ENCODE measurements around the gene SGPP2. TPM values are rescaled to one million over a fixed set of nuclear protein-coding genes. Genes with fewer than 3 reads are reported as not detected.

Gene SGPP2
- total RNA-seq, 2 experiments from 2014 or later: not detected

DNA sequence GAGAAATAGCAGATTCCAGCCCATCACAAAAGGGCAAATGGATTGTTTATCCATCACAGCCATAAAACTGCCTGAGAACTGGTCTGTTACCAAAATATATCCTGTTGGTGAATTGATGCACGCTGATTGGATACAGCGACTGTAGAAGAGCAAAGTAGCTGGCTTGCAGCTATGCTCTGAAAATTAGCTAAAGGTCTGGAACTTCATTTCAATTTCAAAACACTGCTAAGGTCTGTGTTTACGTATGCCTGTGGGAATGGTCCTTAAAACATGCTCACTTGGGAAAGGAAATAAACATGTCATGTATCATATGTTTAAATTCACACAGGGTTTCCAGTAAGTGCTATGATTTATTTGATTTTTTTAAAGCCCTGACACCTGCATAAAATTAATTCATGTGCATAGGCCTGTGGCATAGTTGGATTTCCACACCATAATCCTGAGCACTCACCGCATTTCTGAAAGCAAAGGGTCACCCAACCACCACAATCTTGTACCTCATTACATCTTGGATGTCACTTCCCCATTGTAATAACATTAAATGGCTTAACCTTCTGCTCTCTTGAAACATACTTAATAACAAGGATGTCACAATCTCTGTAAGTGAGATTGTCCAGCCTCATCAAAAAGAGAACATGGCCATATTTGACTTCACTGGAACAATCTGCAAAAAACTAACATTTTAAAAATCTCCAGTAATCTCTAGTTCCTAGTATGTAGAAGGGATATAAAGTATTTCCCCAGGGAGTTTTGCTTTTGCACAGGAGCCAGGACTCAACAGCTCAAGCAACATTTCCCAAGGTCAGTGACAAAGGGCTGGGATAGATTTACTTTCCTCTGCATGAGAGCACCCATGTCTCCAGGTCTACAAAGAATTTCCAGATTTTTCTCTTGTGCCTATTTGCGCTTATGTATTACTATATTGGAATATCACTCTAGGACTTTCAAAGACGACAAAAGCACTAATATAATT lies 121.8 kb downstream of the SGPP2 start:
- no peaks in the 10 kb centered on the region for H3K4me1 ChIP-seq (ENCODE audit: insufficient read depth, low read length, poor library complexity, severe bottlenecking)
- no peak overlapping the region for H3K27ac ChIP-seq (ENCODE audit: low read depth, low read length, poor library complexity, severe bottlenecking)
- H3K4me2 ChIP-seq (ENCODE audit: low read length): no peak overlapping the region
- H4K20me1 ChIP-seq (ENCODE audit: insufficient read depth, low read length): no peaks in the 10 kb centered on the region
- H3K9me2 ChIP-seq (ENCODE audit: insufficient read depth, low read length): no peaks in the 10 kb centered on the region
- H3K36me3 ChIP-seq (ENCODE audit: insufficient read depth, low read length): no peaks in the 10 kb centered on the region
- DNase-seq (ENCODE audit: low spot score): no peak
- no peaks in the 10 kb centered on the region for H3K79me2 ChIP-seq (ENCODE audit: insufficient read depth, low read depth, low read length)
- no peak overlapping the region for H2AFZ ChIP-seq (ENCODE audit: low read length)
- CTCF ChIA-PET (ENCODE audit: unreplicated experiment): no interaction called here
- TF ChIP-seq EZH2phosphoT487 (IDR thresholded peaks at IDR 0.05; ENCODE audit: borderline replicate concordance, low read depth, low read length): no peak
- TF ChIP-seq, protein P1, sequence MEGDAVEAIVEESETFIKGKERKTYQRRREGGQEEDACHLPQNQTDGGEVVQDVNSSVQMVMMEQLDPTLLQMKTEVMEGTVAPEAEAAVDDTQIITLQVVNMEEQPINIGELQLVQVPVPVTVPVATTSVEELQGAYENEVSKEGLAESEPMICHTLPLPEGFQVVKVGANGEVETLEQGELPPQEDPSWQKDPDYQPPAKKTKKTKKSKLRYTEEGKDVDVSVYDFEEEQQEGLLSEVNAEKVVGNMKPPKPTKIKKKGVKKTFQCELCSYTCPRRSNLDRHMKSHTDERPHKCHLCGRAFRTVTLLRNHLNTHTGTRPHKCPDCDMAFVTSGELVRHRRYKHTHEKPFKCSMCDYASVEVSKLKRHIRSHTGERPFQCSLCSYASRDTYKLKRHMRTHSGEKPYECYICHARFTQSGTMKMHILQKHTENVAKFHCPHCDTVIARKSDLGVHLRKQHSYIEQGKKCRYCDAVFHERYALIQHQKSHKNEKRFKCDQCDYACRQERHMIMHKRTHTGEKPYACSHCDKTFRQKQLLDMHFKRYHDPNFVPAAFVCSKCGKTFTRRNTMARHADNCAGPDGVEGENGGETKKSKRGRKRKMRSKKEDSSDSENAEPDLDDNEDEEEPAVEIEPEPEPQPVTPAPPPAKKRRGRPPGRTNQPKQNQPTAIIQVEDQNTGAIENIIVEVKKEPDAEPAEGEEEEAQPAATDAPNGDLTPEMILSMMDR (conservative IDR thresholded peaks at IDR 0.05; ENCODE audit: low read length): no peak
- intact Hi-C loops (cut with micrococcal nuclease; ENCODE audit: unreplicated experiment): no loop called here
- H3K9me3 ChIP-seq (ENCODE audit: low read length): no peaks in the 10 kb centered on the region
- no TSS peak for BruUV-seq (replicated peaks)
- POLR2A ChIA-PET: interaction anchor here (0.6 to 1.3 kb wide), 2 partner anchors 220 to 1828 kb away, joined by 3 to 4 read pairs; no protein-coding TSS in a partner anchor
- H3K4me3 ChIP-seq (ENCODE audit: low read depth, low read length, poor library complexity, severe bottlenecking): no peak overlapping the region

DNA sequence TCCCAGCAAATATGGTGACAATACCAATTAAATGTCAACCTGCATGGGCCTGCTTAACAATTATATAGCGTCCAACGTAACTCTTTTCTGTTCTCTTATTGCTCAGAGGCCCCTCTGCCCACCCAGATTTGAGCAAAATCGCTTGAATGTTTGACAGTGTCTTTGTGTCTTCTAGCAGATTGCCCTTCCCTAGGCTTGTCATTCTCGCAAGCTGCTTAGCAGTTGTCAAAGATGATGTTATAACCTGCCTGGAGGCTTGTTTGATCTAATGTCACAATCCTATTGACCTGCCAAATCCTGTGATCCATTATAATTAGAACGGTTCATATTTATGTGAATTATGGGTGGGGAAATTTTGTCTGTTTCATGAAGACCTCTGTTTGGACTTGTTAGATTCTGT lies 122.7 kb downstream of the SGPP2 start:
- no peak for DNase-seq (ENCODE audit: low spot score)
- BruUV-seq (replicated peaks): no TSS peak
- no peak overlapping the region for H2AFZ ChIP-seq (ENCODE audit: low read length)
- no peaks in the 10 kb centered on the region for H4K20me1 ChIP-seq (ENCODE audit: insufficient read depth, low read length)
- intact Hi-C loops (cut with micrococcal nuclease; ENCODE audit: unreplicated experiment): no loop called here
- no peak for TF ChIP-seq EZH2phosphoT487 (IDR thresholded peaks at IDR 0.05; ENCODE audit: borderline replicate concordance, low read depth, low read length)
- TF ChIP-seq, protein P1 (conservative IDR thresholded peaks at IDR 0.05; ENCODE audit: low read length): no peak
- H3K9me3 ChIP-seq (ENCODE audit: low read length): no peaks in the 10 kb centered on the region
- no peaks in the 10 kb centered on the region for H3K4me1 ChIP-seq (ENCODE audit: insufficient read depth, low read length, poor library complexity, severe bottlenecking)
- no peak overlapping the region for H3K27ac ChIP-seq (ENCODE audit: low read depth, low read length, poor library complexity, severe bottlenecking)
- no peaks in the 10 kb centered on the region for H3K9me2 ChIP-seq (ENCODE audit: insufficient read depth, low read length)
- no peak overlapping the region for H3K4me3 ChIP-seq (ENCODE audit: low read depth, low read length, poor library complexity, severe bottlenecking)
- no peaks in the 10 kb centered on the region for H3K36me3 ChIP-seq (ENCODE audit: insufficient read depth, low read length)
- ChIA-PET CTCF (ENCODE audit: unreplicated experiment) (no interaction called here), POLR2A (interaction anchor here (0.6 kb wide), 1 partner anchor 1829 kb away, joined by 3 read pairs; no protein-coding TSS in a partner anchor)
- H3K79me2 ChIP-seq (ENCODE audit: insufficient read depth, low read depth, low read length): no peaks in the 10 kb centered on the region
- H3K4me2 ChIP-seq (ENCODE audit: low read length): no peak overlapping the region

GRCh38 chr2:222548992-222549391 lies 124.6 kb downstream of the SGPP2 start:
- DNase-seq (ENCODE audit: low spot score): no peak
- CTCF ChIA-PET (ENCODE audit: unreplicated experiment): no interaction called here
- H3K79me2 ChIP-seq (ENCODE audit: insufficient read depth, low read depth, low read length): no peaks in the 10 kb centered on the region
- H3K27ac ChIP-seq (ENCODE audit: low read depth, low read length, poor library complexity, severe bottlenecking): no peak overlapping the region
- intact Hi-C loops (cut with micrococcal nuclease; ENCODE audit: unreplicated experiment): no loop called here
- no peak overlapping the region for H3K4me3 ChIP-seq (ENCODE audit: low read depth, low read length, poor library complexity, severe bottlenecking)
- POLR2A ChIA-PET: interaction anchor here (1.1 kb wide), 1 partner anchor 164 kb away, joined by 3 read pairs; no protein-coding TSS in a partner anchor
- no peaks in the 10 kb centered on the region for H4K20me1 ChIP-seq (ENCODE audit: insufficient read depth, low read length)
- no peaks in the 10 kb centered on the region for H3K4me1 ChIP-seq (ENCODE audit: insufficient read depth, low read length, poor library complexity, severe bottlenecking)
- no peaks in the 10 kb centered on the region for H3K36me3 ChIP-seq (ENCODE audit: insufficient read depth, low read length)
- TF ChIP-seq, protein P1 (conservative IDR thresholded peaks at IDR 0.05; ENCODE audit: low read length): no peak
- TF ChIP-seq EZH2phosphoT487 (IDR thresholded peaks at IDR 0.05; ENCODE audit: borderline replicate concordance, low read depth, low read length): no peak
- no peaks in the 10 kb centered on the region for H3K9me3 ChIP-seq (ENCODE audit: low read length)
- no TSS peak for BruUV-seq (replicated peaks)
- H3K9me2 ChIP-seq (ENCODE audit: insufficient read depth, low read length): no peaks in the 10 kb centered on the region
- H2AFZ ChIP-seq (ENCODE audit: low read length): no peak overlapping the region
- H3K4me2 ChIP-seq (ENCODE audit: low read length): no peak overlapping the region
